Transverse colon (tissue), 4 donors: Measurements from ENCODE around the gene KIR2DL3.
"Not testable (repeated sequence)": the region's sequence is repeated elsewhere in the genome, so short reads cannot be mapped to it uniquely, and the experiment has no call there.

Experiments used
- POLR2A ChIP-seq: fragments of 450-650 bp; IDR thresholded peaks from one replicate; pipeline ENCODE4 v1.6.1; 2016; ENCODE audit warnings: antibody characterized with exemption, mild to moderate bottlenecking, moderate library complexity
- POLR2AphosphoS5 ChIP-seq, 3 donors: sonication (generic); formaldehyde crosslinking; IDR thresholded peaks; one replicate each; pipeline ENCODE4 v1.6.1; 2016; ENCODE audit warnings: antibody characterized with exemption in 3 of 3
- TF ChIP-seq, protein P1 (sequence below), 5 experiments: fragments of 200-600 bp in 3 of 5; fragments of 450-650 bp in 2 of 5; sonication (generic) in 3 of 5; IDR thresholded peaks; 1 replicate in 2 of 5; 2 replicates in 3 of 5; pipeline ENCODE4 v1.5.1; 2016 to 2017; ENCODE audit warnings: antibody characterized with exemption in 5 of 5, inconsistent platforms in 3 of 5, mild to moderate bottlenecking in 2 of 5, moderate library complexity in 1 of 5

DNA sequence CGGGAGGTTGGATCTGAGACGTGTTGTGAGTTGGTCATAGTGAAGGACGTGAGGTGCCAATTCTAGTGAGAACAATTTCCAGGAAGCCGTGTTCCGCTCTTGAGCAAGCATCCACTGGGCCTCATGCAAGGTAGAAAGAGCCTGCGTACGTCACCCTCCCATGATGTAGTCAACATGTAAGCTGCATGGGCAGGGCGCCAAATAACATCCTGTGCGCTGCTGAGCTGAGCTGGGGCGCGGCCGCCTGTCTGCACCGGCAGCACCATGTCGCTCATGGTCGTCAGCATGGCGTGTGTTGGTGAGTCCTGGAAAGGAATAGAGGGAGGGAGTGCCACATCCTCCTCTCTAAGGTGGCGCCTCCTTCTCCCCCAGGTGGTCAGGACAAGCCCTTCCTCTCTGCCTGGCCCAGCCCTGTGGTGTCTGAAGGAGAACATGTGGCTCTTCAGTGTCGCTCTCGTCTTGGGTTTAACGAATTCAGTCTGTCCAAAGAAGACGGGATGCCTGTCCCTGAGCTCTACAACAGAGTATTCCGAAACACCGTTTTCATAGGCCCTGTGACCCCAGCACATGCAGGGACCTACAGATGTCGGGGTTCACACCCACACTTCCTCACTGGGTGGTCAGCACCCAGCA lies 47.9 kb downstream of the KIR2DL3 start:
- TF ChIP-seq, protein P1, sequence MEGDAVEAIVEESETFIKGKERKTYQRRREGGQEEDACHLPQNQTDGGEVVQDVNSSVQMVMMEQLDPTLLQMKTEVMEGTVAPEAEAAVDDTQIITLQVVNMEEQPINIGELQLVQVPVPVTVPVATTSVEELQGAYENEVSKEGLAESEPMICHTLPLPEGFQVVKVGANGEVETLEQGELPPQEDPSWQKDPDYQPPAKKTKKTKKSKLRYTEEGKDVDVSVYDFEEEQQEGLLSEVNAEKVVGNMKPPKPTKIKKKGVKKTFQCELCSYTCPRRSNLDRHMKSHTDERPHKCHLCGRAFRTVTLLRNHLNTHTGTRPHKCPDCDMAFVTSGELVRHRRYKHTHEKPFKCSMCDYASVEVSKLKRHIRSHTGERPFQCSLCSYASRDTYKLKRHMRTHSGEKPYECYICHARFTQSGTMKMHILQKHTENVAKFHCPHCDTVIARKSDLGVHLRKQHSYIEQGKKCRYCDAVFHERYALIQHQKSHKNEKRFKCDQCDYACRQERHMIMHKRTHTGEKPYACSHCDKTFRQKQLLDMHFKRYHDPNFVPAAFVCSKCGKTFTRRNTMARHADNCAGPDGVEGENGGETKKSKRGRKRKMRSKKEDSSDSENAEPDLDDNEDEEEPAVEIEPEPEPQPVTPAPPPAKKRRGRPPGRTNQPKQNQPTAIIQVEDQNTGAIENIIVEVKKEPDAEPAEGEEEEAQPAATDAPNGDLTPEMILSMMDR (IDR thresholded peaks at IDR 0.05) = not testable (repeated sequence)
- TF ChIP-seq POLR2A; POLR2AphosphoS5 (IDR thresholded peaks at IDR 0.05): not testable (repeated sequence)
